PC-9 (cell line): ENCODE measurements around the gene SMPD4. TPM values are rescaled to one million over a fixed set of nuclear protein-coding genes. Genes with fewer than 3 reads are reported as not detected.
"Not testable (repeated sequence)": the region's sequence is repeated elsewhere in the genome, so short reads cannot be mapped to it uniquely, and the experiment has no call there.

Experiments
- BruUV-seq: library from RNA; stranded (reverse); fragments of 400-500 nt; replicated peaks from 2 replicates; lab custom pipeline; 2021; lab: Mats Ljungman, UMichigan
- CTCF ChIA-PET: fragments of 300-600 bp; sonication (Branson Sonifier 250); formaldehyde crosslinking; loops from one replicate; lab custom pipeline; 2022; ENCODE audit warnings: antibody characterized with exemption; lab: Charles Lee
- POLR2A ChIA-PET: fragments of 300-600 bp; sonication (Branson Sonifier 250); formaldehyde crosslinking; loops from one replicate; lab custom pipeline; 2022; ENCODE audit warnings: antibody characterized with exemption; ENCODE audit not compliant: unreplicated experiment; lab: Charles Lee
- DNase-seq, 2 experiments: peaks; one replicate each; pipeline versions ENCODE4 v3.0.0 to v3.0.0-alpha.2; 2015 to 2022; ENCODE audit warnings: mixed read lengths in 1 of 2
- H2AFZ ChIP-seq: fragments of 200-600 bp; sonication (generic); 2 replicates; pipeline ENCODE4 v1.8.1; 2017; ENCODE audit warnings: antibody characterized with exemption
- H3F3A ChIP-seq: fragments of 200-600 bp; sonication (generic); 2 replicates; pipeline ENCODE4 v1.8.1; 2017; ENCODE audit warnings: antibody characterized with exemption, mild to moderate bottlenecking, low read depth; ENCODE audit not compliant: insufficient read depth
- H3K27ac ChIP-seq: fragments of 200-600 bp; sonication (generic); 2 replicates; pipeline ENCODE4 v1.6.1; 2016; ENCODE audit warnings: mixed run types
- H3K27me3 ChIP-seq: fragments of 200-600 bp; sonication (generic); 2 replicates; pipeline ENCODE4 v1.6.1; 2016; ENCODE audit warnings: low read depth, mixed run types; ENCODE audit not compliant: insufficient read depth
- H3K36me3 ChIP-seq: fragments of 200-600 bp; sonication (generic); 2 replicates; pipeline ENCODE4 v1.6.1; 2016; ENCODE audit warnings: low read depth, mixed run types
- H3K4me1 ChIP-seq: fragments of 200-600 bp; sonication (generic); replicated peaks from 2 replicates; pipeline ENCODE4 v1.6.1; 2016; ENCODE audit warnings: mixed run types; ENCODE audit not compliant: insufficient read depth
- H3K4me2 ChIP-seq: fragments of 200-600 bp; sonication (generic); 2 replicates; pipeline ENCODE4 v1.6.1; 2017; ENCODE audit warnings: mixed run types
- H3K4me3 ChIP-seq: fragments of 200-600 bp; sonication (generic); 2 replicates; pipeline ENCODE4 v1.6.1; 2016; ENCODE audit warnings: mixed run types
- H3K79me2 ChIP-seq: fragments of 200-600 bp; sonication (generic); 2 replicates; pipeline ENCODE4 v1.6.1; 2017; ENCODE audit warnings: low read depth, mixed run types
- H3K9me2 ChIP-seq: fragments of 200-600 bp; sonication (generic); 2 replicates; pipeline ENCODE4 v1.8.1; 2017; ENCODE audit warnings: mild to moderate bottlenecking; ENCODE audit not compliant: insufficient read depth
- H3K9me3 ChIP-seq: fragments of 200-600 bp; sonication (generic); 2 replicates; pipeline ENCODE4 v1.8.1; 2016; ENCODE audit warnings: low read depth; ENCODE audit not compliant: insufficient read depth
- H4K20me1 ChIP-seq: fragments of 200-600 bp; sonication (generic); 2 replicates; pipeline ENCODE4 v1.8.1; 2017; ENCODE audit not compliant: insufficient read depth
- EZH2 ChIP-seq: fragments of 200-600 bp; sonication (generic); IDR thresholded peaks from 2 replicates; pipeline ENCODE4 v1.8.0; 2017; ENCODE audit warnings: antibody characterized with exemption, low read depth
- intact Hi-C: fragments of 100-400 bp; cut with micrococcal nuclease; formaldehyde crosslinking; loops from one replicate; pipeline ENCODE4 v1.10.0; 2022; ENCODE audit not compliant: unreplicated experiment
- total RNA-seq: library from RNA; stranded (reverse); gene quantifications from 2 replicates; pipeline ENCODE4 v1.2.3, GENCODE V29; 2021
- TF ChIP-seq, protein P1 (sequence below): fragments of 200-600 bp; sonication (generic); conservative IDR thresholded peaks from 2 replicates; pipeline ENCODE4 v1.6.1; 2017; ENCODE audit warnings: mixed run types, antibody characterized with exemption, mild to moderate bottlenecking, moderate library complexity

The SMPD4 gene
- total RNA-seq, 1 experiment from 2014 or later, result 77.9 TPM

DNA sequence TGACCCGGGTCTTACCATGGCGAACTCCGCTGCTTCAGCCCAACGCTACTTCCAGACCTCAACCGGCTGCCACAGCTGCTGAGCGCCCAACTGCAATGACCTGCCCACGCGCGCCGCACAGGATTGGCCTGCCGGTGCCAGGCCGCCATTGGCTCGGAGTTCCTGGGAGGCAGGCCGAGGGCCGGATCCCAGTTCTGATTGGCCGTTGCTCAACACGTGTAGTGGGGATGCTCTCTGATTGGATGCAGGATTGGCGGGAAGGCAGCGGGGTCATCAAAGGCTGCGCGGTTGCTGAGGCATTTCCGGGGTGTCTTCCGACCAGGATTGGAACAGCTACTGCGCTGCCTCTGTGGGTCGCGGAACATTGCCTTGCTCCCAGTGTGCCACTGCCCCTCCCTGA lies 16.9 kb upstream of the SMPD4 start, which contains the start of gene TUBA3E:
TUBA3E (minus strand) TSS at position 97 of the 400 bp plus-strand sequence; CDS start at position 18, 79 bp downstream.
- POLR2A ChIA-PET, result no interaction called here
- H3K9me2 ChIP-seq, result no peaks in the 10 kb centered on the region
- no peaks in the 10 kb centered on the region for H4K20me1 ChIP-seq
- no peak within 1 kb of the TSS for H3K4me3 ChIP-seq
- no peaks in the 10 kb centered on the region for H3F3A ChIP-seq
- TF ChIP-seq, protein P1, sequence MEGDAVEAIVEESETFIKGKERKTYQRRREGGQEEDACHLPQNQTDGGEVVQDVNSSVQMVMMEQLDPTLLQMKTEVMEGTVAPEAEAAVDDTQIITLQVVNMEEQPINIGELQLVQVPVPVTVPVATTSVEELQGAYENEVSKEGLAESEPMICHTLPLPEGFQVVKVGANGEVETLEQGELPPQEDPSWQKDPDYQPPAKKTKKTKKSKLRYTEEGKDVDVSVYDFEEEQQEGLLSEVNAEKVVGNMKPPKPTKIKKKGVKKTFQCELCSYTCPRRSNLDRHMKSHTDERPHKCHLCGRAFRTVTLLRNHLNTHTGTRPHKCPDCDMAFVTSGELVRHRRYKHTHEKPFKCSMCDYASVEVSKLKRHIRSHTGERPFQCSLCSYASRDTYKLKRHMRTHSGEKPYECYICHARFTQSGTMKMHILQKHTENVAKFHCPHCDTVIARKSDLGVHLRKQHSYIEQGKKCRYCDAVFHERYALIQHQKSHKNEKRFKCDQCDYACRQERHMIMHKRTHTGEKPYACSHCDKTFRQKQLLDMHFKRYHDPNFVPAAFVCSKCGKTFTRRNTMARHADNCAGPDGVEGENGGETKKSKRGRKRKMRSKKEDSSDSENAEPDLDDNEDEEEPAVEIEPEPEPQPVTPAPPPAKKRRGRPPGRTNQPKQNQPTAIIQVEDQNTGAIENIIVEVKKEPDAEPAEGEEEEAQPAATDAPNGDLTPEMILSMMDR, result no peak
- TF ChIP-seq EZH2, result no peak
- DNase-seq, result no peak
- H2AFZ ChIP-seq, result no peak within 1 kb of the TSS
- H3K27me3 ChIP-seq, result no peaks in the 10 kb centered on the region
- no peaks in the 10 kb centered on the region for H3K9me3 ChIP-seq
- no peaks in the 10 kb centered on the region for H3K4me1 ChIP-seq
- H3K27ac ChIP-seq, result no peak within 1 kb of the TSS
- H3K4me2 ChIP-seq, result no peak within 1 kb of the TSS
- no peaks in the 10 kb centered on the region for H3K36me3 ChIP-seq
- no TSS peak for BruUV-seq
- H3K79me2 ChIP-seq, result no peaks in the 10 kb centered on the region
- intact Hi-C loops, result no loop called here
- CTCF ChIA-PET, result no interaction called here

DNA sequence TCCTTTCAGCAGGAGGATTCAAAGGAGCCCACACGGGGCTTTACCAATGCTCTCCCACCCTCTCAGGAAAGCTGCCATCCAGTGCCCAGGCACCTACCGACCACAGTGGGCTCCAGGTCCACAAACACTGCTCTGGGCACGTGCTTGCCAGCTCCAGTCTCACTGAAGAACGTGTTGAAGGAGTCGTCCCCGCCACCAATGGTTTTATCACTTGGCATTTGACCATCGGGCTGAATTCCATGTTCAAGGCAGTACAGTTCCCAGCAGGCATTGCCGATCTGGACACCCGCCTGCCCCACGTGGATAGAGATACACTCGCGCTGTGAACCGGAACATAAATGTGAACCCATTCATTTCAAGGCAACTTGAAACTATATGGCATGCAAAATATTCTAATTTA lies 14.7 kb upstream of the SMPD4 start:
- BruUV-seq, H3K36me3 ChIP-seq, H3K9me2 ChIP-seq, H2AFZ ChIP-seq, H3K27me3 ChIP-seq, H3K79me2 ChIP-seq, CTCF ChIA-PET, H3K9me3 ChIP-seq, H3K4me2 ChIP-seq, intact Hi-C loops, H3K27ac ChIP-seq, H3K4me3 ChIP-seq, H4K20me1 ChIP-seq, H3F3A ChIP-seq, POLR2A ChIA-PET, DNase-seq, H3K4me1 ChIP-seq: not testable (repeated sequence)

DNA sequence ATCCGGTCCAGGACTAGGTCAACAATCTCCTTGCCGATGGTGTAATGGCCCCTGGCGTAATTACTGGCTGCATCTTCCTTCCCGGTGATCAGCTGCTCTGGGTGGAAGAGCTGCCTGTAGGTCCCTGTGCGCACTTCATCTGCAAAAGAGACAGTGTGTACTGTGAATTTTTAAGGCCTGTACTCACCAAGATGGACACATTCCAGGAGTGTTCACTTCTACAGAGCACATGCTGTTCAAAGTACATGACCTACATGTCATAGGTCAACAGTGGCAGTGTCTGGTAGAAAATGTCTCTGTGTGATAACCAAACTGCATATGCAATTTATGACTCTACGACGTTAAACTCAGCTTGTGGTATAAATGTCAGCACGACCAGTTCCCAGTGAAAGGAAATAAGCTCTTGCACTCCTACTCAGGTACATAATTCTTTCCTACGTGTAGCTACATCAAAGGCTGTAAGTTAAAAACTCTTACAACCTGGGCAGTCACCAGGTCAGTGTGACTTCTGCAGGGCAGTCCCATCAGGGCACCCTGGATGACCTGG lies 13.8 kb upstream of the SMPD4 start:
- CTCF ChIA-PET, H3K27ac ChIP-seq, H2AFZ ChIP-seq, intact Hi-C loops, H3K9me3 ChIP-seq, POLR2A ChIA-PET, BruUV-seq, H3K9me2 ChIP-seq, H3K27me3 ChIP-seq, H3F3A ChIP-seq, H3K4me2 ChIP-seq, H3K4me1 ChIP-seq, H3K79me2 ChIP-seq, H3K4me3 ChIP-seq, H3K36me3 ChIP-seq, H4K20me1 ChIP-seq, DNase-seq: not testable (repeated sequence)

DNA sequence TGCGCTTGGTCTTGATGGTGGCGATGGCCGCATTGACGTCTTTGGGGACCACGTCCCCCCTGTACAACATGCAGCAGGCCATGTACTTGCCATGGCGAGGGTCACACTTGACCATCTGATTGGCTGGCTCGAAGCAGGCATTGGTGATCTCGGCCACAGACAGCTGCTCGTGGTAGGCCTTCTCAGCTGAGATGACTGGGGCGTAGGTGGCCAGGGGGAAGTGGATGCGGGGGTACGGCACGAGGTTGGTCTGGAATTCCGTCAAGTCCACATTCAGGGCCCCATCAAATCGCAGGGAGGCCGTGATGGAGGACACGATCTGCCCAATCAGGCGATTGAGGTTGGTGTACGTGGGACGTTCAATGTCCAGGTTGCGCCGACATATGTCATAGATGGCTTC lies 12.4 kb upstream of the SMPD4 start:
- intact Hi-C loops, CTCF ChIA-PET, H3K79me2 ChIP-seq, DNase-seq, H3K9me2 ChIP-seq, H3K9me3 ChIP-seq, H3K36me3 ChIP-seq, H3F3A ChIP-seq, H3K4me2 ChIP-seq, H2AFZ ChIP-seq, H3K27ac ChIP-seq, H3K27me3 ChIP-seq, POLR2A ChIA-PET, H3K4me3 ChIP-seq, H3K4me1 ChIP-seq, BruUV-seq, H4K20me1 ChIP-seq: not testable (repeated sequence)

DNA sequence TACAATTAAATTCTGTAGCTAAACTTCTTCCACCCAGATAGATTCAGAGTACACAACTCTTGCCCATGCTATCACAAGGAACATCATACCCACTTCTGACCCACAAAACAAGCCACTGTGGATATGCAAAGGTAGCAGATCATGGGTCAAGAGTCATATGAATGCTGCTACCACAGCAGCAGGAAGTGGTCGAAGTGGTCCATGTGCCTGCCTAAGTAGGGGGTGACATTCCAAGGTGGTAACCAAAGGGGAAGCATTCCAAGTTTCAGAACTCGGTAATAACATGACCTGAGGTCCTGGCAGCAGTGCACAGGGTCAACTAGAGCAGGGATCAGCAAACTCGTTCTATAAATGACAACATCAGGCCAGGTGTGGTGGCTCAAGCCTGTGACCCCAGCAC lies 11.0 kb upstream of the SMPD4 start:
- H3K36me3 ChIP-seq, DNase-seq, H4K20me1 ChIP-seq, POLR2A ChIA-PET, H3K27ac ChIP-seq, H3K9me2 ChIP-seq, H3K9me3 ChIP-seq, CTCF ChIA-PET, H2AFZ ChIP-seq, H3K4me2 ChIP-seq, H3K27me3 ChIP-seq, H3K4me3 ChIP-seq, H3F3A ChIP-seq, H3K4me1 ChIP-seq, H3K79me2 ChIP-seq, BruUV-seq, intact Hi-C loops: not testable (repeated sequence)

DNA sequence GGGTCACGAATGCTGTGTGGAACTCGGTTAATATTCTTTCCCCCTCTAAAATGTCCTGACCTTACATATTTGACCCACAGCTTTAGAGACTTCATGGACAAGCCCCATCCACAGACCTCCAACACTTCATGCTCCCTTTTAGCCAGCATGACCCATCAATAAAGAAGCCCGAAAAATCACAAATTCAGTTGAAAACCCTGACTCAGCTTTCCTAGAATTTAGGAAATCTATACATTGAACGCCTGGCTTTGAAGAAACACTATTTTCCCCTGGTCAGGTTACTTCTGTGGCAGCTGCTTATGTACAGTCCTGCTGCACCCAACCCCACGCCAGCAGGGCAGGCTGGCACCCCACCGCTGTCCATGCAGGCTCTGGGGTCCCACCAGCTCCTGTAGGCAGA lies 9.9 kb upstream of the SMPD4 start:
- H4K20me1 ChIP-seq, H3K4me2 ChIP-seq, DNase-seq, H3K79me2 ChIP-seq, H3K9me3 ChIP-seq, H3K4me3 ChIP-seq, H3K27ac ChIP-seq, H3K4me1 ChIP-seq, H3K36me3 ChIP-seq, H3F3A ChIP-seq, CTCF ChIA-PET, H3K9me2 ChIP-seq, H2AFZ ChIP-seq, intact Hi-C loops, BruUV-seq, H3K27me3 ChIP-seq, POLR2A ChIA-PET: not testable (repeated sequence)
